ENCODE measurements around the gene NPPB. TPM values are rescaled to one million over a fixed set of nuclear protein-coding genes. Genes with fewer than 3 reads are reported as not detected.

The NPPB gene
- polyA plus RNA-seq, 1 donor: not detected

DNA sequence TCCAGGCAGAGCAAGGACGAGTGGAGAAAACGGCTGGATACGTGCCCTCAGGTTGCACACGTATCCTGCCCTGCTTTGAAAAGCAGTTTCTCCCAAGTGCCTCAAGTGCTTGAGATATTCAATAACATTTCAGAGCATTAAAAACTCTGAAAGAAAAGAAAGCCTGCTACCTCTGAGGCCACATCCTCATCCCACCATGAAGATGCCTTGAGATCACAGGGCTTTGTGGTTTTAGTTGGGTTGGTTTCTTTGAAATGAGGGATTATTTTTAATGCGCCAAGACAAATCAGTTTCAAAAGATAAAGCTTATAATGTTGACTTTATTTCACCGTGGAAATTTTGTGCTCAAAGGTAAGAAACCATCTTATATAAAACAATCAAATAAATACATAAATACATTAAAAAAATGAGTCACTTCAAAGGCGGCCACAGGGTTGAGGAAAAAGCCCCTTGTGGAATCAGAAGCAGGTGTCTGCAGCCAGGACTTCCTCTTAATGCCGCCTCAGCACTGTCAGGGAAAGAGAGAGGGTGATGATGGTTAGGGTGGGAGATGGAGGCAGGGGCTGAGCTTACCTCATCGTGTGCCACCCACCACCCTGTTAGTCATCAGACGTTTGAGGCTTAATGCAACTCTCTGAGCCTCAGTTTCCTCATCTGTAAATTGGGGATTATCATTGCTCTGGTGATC lies 1.4 kb downstream of the NPPB start:
- 60% methylated on average over 1 of the region's 10 CpGs for WGBS (ENCODE audit: insufficient coverage, low lambda C conversion rate)
- no peaks in the 10 kb centered on the region for H3K36me3 ChIP-seq (ENCODE audit: control insufficient read depth, insufficient read depth, low read length)
- peaks cover 42% of the 10 kb centered on the region for H3K27me3 ChIP-seq (ENCODE audit: control insufficient read depth, insufficient read depth, low read length)

DNA sequence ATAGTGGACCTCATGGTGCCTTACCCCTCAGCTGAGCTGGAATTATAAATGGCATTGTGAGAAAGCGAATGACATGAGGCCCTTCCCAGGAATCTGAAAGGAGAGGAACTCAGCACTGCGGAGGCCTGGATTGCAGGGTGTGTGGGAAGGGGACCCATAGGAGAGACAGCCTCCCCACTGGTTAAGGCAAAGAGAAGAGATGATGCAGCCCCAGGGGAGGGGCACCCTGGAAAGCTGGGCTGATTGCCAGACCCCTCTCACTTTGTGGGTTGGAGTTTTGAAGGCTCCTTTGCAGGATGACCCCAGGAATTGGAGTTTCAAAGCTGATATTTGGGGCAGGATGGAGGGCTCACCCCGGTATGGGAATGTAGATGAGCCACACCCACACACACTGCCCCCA lies 2.0 kb downstream of the NPPB start:
- WGBS (ENCODE audit: insufficient coverage, low lambda C conversion rate): no CpG with 5 or more reads among the region's 3 CpGs
- Histone ChIP-seq H3K27ac (ENCODE audit: low read length) (no peak overlapping the region), H3K36me3 (ENCODE audit: control insufficient read depth, insufficient read depth, low read length) (no peaks in the 10 kb centered on the region), H3K9me3 (ENCODE audit: control insufficient read depth, low read depth, low read length) (no peaks in the 10 kb centered on the region), H3K27me3 (ENCODE audit: control insufficient read depth, insufficient read depth, low read length) (peaks cover 42% of the 10 kb centered on the region), H3K4me1 (ENCODE audit: control insufficient read depth, insufficient read depth, low read length) (no peaks in the 10 kb centered on the region), H3K4me3 (ENCODE audit: low read length) (no peak overlapping the region)
- DNase-seq: no peak

More for the DNA sequence above, 1.4 kb downstream of the NPPB start:
- Histone ChIP-seq H3K4me1 (ENCODE audit: control insufficient read depth, insufficient read depth, low read length) (no peaks in the 10 kb centered on the region), H3K9me3 (ENCODE audit: control insufficient read depth, low read depth, low read length) (no peaks in the 10 kb centered on the region), H3K4me3 (ENCODE audit: low read length) (no peak overlapping the region), H3K27ac (ENCODE audit: low read length) (no peak overlapping the region)
- no peak for DNase-seq

DNA sequence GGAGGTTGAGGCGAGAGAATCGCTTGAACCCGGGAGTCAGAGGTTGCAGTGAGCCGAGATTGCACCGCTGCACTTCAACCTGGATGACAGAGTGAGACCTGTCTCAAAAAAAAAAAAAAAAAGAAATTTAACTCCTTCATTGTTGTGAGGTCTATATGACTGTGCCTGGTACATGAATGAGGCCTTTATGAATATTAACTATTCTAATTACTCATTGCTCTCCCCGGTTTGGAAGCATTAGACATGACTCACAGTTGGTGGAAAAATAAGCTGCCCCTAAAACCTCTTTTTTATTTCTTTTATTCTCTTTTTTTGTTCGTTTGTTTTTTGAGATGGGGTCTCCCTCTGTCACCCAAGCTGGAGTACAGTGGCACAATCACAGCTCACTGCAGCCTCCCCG lies 3.3 kb downstream of the NPPB start:
- Histone ChIP-seq H3K4me3 (ENCODE audit: low read length) (no peak overlapping the region), H3K27me3 (ENCODE audit: control insufficient read depth, insufficient read depth, low read length) (peaks cover 39% of the 10 kb centered on the region), H3K36me3 (ENCODE audit: control insufficient read depth, insufficient read depth, low read length) (no peaks in the 10 kb centered on the region), H3K27ac (ENCODE audit: low read length) (no peak overlapping the region), H3K4me1 (ENCODE audit: control insufficient read depth, insufficient read depth, low read length) (no peaks in the 10 kb centered on the region), H3K9me3 (ENCODE audit: control insufficient read depth, low read depth, low read length) (no peaks in the 10 kb centered on the region)
- no peak for DNase-seq
- WGBS (ENCODE audit: insufficient coverage, low lambda C conversion rate): 57% methylated on average over 1 of the region's 8 CpGs

DNA sequence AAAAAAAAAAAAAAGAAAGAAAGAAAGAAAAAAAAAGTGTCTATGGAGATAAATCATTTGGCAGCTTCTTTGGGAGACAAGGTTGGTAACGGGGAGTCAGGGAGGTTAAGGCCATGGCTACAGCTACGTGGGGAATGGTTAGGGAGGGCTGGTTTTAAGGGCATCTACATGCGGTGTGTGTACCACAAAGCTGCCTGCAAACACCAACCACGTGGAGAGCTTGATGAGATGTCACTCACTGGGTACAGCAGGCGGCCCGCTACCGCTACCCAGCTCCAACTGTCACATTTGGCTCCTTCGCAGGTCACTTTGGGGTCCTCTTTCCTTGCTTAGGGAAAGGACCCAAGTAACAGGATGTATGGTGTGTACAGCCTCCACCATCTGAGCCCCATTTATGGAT lies 4.2 kb downstream of the NPPB start:
- DNase-seq: no peak
- H3K27me3 ChIP-seq (ENCODE audit: control insufficient read depth, insufficient read depth, low read length): peaks cover 36% of the 10 kb centered on the region
- H3K4me3 ChIP-seq (ENCODE audit: low read length): no peak overlapping the region
- no peaks in the 10 kb centered on the region for H3K9me3 ChIP-seq (ENCODE audit: control insufficient read depth, low read depth, low read length)
- H3K27ac ChIP-seq (ENCODE audit: low read length): no peak overlapping the region
- no peaks in the 10 kb centered on the region for H3K4me1 ChIP-seq (ENCODE audit: control insufficient read depth, insufficient read depth, low read length)
- H3K36me3 ChIP-seq (ENCODE audit: control insufficient read depth, insufficient read depth, low read length): no peaks in the 10 kb centered on the region
- 0% methylated on average over 1 of the region's 8 CpGs for WGBS (ENCODE audit: insufficient coverage, low lambda C conversion rate)

DNA sequence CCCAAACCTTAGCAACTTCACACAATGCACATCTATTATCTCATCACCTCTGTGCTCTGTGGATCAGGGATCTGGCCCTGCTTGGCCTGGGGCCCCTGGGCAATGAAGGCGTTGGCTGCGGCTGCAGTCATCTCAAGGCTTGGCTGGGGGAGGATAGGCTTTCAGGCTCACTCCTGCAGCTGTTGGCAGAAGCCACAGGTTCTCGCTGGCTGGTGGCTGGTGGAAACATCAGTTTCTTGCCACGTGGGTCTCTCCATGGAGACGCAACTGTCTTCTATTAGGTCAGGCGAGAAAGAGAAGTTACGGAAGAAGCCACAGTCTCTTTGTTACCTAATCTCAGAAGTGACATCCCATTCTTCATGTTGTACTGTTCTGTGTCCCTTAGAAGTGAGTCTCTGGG lies 7.6 kb downstream of the NPPB start:
- DNase-seq: no peak
- Histone ChIP-seq H3K36me3 (ENCODE audit: control insufficient read depth, insufficient read depth, low read length) (peaks cover 13% of the 10 kb centered on the region), H3K4me1 (ENCODE audit: control insufficient read depth, insufficient read depth, low read length) (no peaks in the 10 kb centered on the region), H3K4me3 (ENCODE audit: low read length) (no peak overlapping the region), H3K27ac (ENCODE audit: low read length) (no peak overlapping the region), H3K27me3 (ENCODE audit: control insufficient read depth, insufficient read depth, low read length) (peaks cover 5% of the 10 kb centered on the region), H3K9me3 (ENCODE audit: control insufficient read depth, low read depth, low read length) (no peaks in the 10 kb centered on the region)
- WGBS (ENCODE audit: insufficient coverage, low lambda C conversion rate): 60% methylated on average over 1 of the region's 7 CpGs

GRCh38 chr1:11850156-11850555 lies 8.6 kb downstream of the NPPB start:
- H3K4me3 ChIP-seq (ENCODE audit: low read length): no peak overlapping the region
- WGBS (ENCODE audit: insufficient coverage, low lambda C conversion rate): no CpG with 5 or more reads among the region's 11 CpGs
- no peaks in the 10 kb centered on the region for H3K9me3 ChIP-seq (ENCODE audit: control insufficient read depth, low read depth, low read length)
- H3K36me3 ChIP-seq (ENCODE audit: control insufficient read depth, insufficient read depth, low read length): peaks cover 18% of the 10 kb centered on the region
- no peaks in the 10 kb centered on the region for H3K4me1 ChIP-seq (ENCODE audit: control insufficient read depth, insufficient read depth, low read length)
- H3K27ac ChIP-seq (ENCODE audit: low read length): no peak overlapping the region
- peaks cover 5% of the 10 kb centered on the region for H3K27me3 ChIP-seq (ENCODE audit: control insufficient read depth, insufficient read depth, low read length)
- DNase-seq: no peak

DNA sequence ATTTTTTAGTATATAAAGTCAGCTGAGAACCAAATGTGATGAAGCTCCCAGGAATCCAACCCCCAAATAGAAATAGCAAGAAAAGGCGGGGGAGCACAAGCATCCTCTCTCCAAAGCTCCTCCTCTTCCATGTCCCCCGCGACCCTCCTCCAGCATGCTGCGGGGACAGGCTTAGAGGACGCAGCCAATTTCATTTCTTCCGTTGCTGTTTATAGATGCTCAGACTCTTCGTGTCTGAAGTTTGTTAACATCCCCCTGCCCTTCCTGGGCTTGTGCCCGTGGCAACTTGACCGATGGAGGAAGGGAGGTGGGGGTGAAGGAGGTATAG lies 10.4 kb downstream of the NPPB start:
- Histone ChIP-seq H3K4me3 (ENCODE audit: low read length) (no peak overlapping the region), H3K27me3 (ENCODE audit: control insufficient read depth, insufficient read depth, low read length) (no peaks in the 10 kb centered on the region), H3K4me1 (ENCODE audit: control insufficient read depth, insufficient read depth, low read length) (no peaks in the 10 kb centered on the region), H3K36me3 (ENCODE audit: control insufficient read depth, insufficient read depth, low read length) (peaks cover 35% of the 10 kb centered on the region), H3K27ac (ENCODE audit: low read length) (no peak overlapping the region), H3K9me3 (ENCODE audit: control insufficient read depth, low read depth, low read length) (no peaks in the 10 kb centered on the region)
- 92% methylated on average over 2 of the region's 9 CpGs for WGBS (ENCODE audit: insufficient coverage, low lambda C conversion rate)
- no peak for DNase-seq

GRCh38 chr1:11847667-11848372 lies 10.9 kb downstream of the NPPB start, which contains the start of gene NPPA:
Gene NPPA, minus strand, starts transcription at chr1:11847783. Its CDS starts 99 bp downstream, at chr1:11847684.
- Histone ChIP-seq H3K36me3 (ENCODE audit: control insufficient read depth, insufficient read depth, low read length) (peaks cover 36% of the 10 kb centered on the region), H3K27ac (ENCODE audit: low read length) (no peak within 1 kb of the TSS), H3K4me1 (ENCODE audit: control insufficient read depth, insufficient read depth, low read length) (no peaks in the 10 kb centered on the region), H3K9me3 (ENCODE audit: control insufficient read depth, low read depth, low read length) (no peaks in the 10 kb centered on the region), H3K4me3 (ENCODE audit: low read length) (no peak within 1 kb of the TSS), H3K27me3 (ENCODE audit: control insufficient read depth, insufficient read depth, low read length) (no peaks in the 10 kb centered on the region)
- no peak for DNase-seq
- WGBS (ENCODE audit: insufficient coverage, low lambda C conversion rate): 100% methylated on average over 1 of the region's 18 CpGs

DNA sequence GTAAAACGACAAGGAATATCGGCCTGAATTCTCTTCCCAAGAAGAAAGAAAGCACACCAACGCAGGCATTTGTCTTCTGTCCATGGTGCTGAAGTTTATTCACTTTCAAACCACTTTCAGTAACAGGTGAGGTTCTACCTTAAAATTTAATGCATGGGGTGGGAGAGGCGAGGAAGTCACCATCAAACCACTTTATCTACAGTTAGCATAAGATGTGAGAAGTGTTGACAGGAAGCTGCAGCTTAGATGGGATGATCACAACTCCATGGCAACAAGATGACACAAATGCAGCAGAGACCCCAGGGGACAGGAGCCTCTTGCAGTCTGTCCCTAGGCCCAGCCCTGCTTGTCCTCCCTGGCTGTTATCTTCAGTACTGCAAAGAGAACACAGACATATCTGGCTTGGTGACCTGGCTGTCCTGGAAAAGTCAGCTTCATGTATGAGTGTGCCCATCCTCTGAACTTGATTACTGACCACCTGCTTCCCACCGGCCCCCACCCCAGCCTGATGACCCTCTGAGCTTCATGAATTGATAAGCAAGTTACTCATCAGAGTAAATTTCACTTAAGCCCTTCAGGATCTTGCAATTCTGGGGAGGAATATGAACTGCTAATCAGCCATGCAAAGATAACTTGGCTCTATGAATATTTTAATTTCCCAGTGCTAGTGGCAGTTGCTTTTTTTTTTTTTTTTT lies 13.0 kb downstream of the NPPB start:
- DNase-seq: peak in 1 of 2 donors; percentile 20
- Histone ChIP-seq H3K9me3 (ENCODE audit: control insufficient read depth, low read depth, low read length) (no peaks in the 10 kb centered on the region), H3K27me3 (ENCODE audit: control insufficient read depth, insufficient read depth, low read length) (no peaks in the 10 kb centered on the region), H3K27ac (ENCODE audit: low read length) (no peak overlapping the region), H3K4me3 (ENCODE audit: low read length) (no peak overlapping the region), H3K4me1 (ENCODE audit: control insufficient read depth, insufficient read depth, low read length) (peaks cover 5% of the 10 kb centered on the region), H3K36me3 (ENCODE audit: control insufficient read depth, insufficient read depth, low read length) (peaks cover 56% of the 10 kb centered on the region)
- no CpG with 5 or more reads among the region's 5 CpGs for WGBS (ENCODE audit: insufficient coverage, low lambda C conversion rate)

GRCh38 chr1:11842154-11843041 lies 16.3 kb downstream of the NPPB start:
- H3K36me3 ChIP-seq (ENCODE audit: control insufficient read depth, insufficient read depth, low read length): peaks cover 84% of the 10 kb centered on the region
- H3K27ac ChIP-seq (ENCODE audit: low read length): no peak overlapping the region
- no peaks in the 10 kb centered on the region for H3K9me3 ChIP-seq (ENCODE audit: control insufficient read depth, low read depth, low read length)
- WGBS (ENCODE audit: insufficient coverage, low lambda C conversion rate): 80% methylated on average over 1 of the region's 19 CpGs
- peaks cover 5% of the 10 kb centered on the region for H3K4me1 ChIP-seq (ENCODE audit: control insufficient read depth, insufficient read depth, low read length)
- DNase-seq: peak; percentile 22 to 54
- no peak overlapping the region for H3K4me3 ChIP-seq (ENCODE audit: low read length)
- H3K27me3 ChIP-seq (ENCODE audit: control insufficient read depth, insufficient read depth, low read length): no peaks in the 10 kb centered on the region
